HG02588 (cell line): ENCODE results near the gene TOP1.
"Not testable (repeated sequence)": the region's sequence is repeated elsewhere in the genome, so short reads cannot be mapped to it uniquely, and the experiment has no call there.

Source experiments
- ATAC-seq: cut with Tn5 transposase; IDR thresholded peaks from one replicate; pipeline ENCODE4 v1.9.1; 2021; ENCODE audit warnings: mild to moderate bottlenecking, moderate library complexity; ENCODE audit not compliant: unreplicated experiment

The TOP1 gene

GRCh38 chr20:41003143-41003935 is 25.3 kb upstream of the TOP1 start:
- ATAC-seq = no peak

DNA sequence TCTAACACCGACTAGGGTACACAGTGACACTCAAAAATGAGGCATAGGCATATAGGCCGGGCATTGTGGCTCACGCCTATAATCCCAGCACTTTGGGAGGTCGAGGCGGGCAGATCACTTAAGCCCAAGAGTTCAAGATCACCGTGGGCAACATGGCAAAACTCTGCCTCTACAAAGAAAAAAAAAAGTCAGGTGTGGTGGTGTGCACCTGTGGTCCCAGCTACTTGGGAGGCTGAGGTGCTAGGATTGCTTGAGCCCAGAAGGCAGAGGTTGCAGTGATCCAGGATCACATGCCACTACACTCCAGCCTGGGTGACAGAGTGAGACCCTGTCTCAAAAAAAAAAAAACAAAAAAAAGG is 24.7 kb upstream of the TOP1 start:
- not testable (repeated sequence) for ATAC-seq

DNA sequence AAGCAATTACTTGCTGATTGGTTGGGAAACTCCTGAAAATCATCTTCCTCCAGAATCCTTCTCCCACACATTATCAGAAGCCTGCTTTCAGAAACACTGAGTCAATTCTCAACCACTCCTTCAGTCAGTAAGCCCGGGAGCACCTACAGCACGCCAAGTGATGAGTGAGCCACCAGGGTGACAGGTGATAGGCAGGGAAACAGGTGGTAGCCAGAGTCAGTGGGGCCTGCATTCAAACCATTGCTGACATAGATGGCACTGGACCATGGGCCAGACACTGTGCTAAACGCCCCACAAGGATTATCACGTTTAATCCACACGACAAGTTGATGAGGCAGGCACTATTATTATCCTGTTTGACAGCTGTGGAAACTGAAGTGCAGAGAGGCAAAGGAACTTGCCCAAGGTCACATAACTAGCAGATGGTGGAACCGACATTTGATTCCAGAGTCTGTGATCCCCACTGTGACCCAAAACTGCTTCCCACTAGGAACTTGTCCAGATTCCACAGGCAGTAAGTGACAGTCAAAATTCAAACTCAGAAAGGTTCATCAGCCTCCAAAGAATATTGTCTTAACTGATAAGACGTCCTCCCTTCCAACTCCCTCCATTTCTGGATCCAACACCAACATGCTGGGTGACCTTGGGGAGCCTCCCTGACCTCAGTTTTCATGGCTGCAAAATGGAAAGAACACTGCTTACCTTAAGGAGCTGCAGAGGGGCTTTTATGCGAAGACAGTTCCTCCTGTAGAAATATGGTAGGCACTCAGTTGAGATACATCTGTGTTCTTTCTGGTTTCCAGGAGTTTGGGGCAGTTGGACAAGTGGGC is 23.9 kb upstream of the TOP1 start:
- ATAC-seq = no peak

DNA sequence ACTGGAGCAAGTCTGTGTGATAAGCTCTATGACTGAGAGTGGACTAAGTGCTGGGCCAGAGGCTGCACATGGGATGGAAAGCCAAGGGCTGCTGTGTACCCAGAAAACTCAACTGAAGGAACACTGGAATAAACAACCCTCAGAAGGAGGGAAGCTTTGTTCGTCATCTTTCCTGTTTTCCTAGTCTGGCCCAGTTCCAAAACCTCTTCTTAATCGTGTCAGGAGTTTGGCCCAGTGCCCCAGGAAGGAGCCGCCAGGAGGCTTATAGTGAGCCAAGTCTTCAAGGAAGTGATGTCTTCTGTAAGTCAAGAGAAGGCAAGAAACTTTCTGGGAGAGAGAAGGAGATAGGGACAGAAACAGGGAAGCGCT is 23.3 kb upstream of the TOP1 start:
- ATAC-seq = no peak

- no peak for ATAC-seq
Observed at GRCh38 chr20:41006126-41006935, 22.3 kb upstream of the TOP1 start.

DNA sequence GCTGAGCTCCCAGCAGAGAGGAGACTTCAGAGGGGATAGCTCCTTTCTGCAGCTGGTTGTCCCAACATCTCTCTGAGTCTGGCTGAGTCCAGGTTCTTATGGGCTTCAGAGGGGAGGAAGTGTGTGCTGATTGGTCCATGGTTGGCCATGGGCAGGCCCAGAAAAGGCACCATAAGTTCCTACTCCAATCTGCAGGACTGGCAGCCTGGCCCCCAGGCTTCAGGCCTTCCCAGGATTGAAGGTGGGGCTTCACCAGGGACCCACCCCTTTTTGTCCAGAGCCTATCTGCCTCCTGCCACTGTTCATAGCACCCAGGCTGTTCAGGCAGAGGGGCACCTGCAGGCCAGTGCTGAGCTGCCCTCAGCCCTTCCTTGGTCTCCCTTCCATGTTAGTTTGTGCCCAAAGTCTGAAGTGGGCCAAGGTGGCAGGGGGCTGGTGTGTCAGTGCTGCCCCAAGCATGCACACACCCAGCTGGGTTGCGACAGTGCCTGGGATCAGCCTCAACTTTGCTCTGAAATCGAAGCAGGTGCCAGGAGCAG is 21.6 kb upstream of the TOP1 start:
- ATAC-seq = no peak

GRCh38 chr20:41007481-41007880 is 21.1 kb upstream of the TOP1 start:
- no peak for ATAC-seq

- no peak for ATAC-seq
Observed at GRCh38 chr20:41009946-41010345, 18.7 kb upstream of the TOP1 start.

DNA sequence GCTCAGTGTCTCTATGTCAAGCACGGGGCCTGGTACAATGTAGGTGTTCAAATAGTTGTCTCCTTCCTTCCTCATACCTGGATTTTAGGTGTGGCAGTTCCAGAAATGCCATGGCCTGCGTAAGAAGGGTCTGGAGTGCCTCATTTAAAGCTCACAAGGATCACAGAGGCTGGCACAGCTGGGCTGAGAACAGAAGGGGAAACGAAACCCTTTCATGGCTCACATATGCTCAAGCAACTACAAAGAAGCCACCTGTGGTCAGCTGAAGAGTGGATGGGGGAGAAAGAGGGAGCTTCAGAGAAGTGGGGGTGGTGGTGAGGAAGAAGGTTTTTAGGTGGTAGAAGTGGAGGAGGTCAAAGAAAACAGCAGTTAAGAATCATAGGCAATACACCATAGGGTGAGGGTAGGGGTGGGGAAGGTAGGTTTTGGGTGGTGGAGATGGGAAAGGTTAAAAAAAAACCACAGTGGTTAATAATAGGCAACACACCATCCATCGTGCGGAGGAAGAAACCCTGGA is 17.0 kb upstream of the TOP1 start:
- peak; percentile 89 for ATAC-seq

DNA sequence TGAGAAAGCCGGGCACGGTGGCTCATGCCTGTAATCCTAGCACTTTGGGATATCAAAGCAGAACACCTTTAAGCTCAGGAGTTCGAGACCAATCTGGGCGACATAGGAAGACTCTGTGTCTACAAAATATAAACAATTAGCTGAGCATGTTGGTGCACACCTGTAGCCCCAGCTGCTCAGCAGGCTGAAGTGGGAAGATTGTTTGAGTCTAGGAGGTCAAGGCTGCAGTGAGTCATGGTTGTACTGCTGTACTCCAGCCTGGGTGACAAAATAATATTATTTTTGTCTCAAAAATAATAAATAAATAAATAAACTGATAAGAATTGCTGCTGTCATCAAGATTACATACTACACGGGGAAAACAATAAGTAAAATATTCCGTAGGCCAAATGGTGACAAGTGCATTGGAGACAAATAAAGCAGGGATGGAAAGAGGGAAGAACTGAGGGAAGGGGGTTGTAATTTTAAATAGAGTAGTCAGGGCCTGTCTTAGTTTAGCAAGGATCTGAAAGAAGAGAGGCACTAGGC is 14.0 kb upstream of the TOP1 start:
- no peak for ATAC-seq

- no peak for ATAC-seq
Observed at GRCh38 chr20:41017448-41018042, 11.1 kb upstream of the TOP1 start.

DNA sequence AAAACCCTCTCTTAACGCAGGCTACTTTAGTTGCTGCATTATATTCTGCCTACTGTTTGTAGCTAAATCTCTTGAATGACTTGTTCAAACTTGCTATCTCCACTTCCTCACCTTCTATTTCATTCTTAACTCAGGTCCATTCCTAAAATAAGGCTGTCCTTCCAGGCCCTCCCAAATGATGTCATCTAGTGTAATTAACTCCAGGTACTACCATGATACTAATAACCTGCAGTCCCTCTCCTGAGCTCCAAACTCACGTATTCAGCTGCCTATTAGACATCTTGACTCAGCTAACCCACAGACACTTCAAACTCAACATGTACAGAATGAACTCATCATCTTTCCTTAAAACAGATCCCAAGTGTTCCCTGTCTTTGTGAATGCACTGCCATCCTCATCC is 10.5 kb upstream of the TOP1 start:
- ATAC-seq = no peak

GRCh38 chr20:41023549-41023948 is 5.1 kb upstream of the TOP1 start:
- no peak for ATAC-seq

- no peak for ATAC-seq
Observed at GRCh38 chr20:41027366-41027765, 1.3 kb upstream of the TOP1 start.

DNA sequence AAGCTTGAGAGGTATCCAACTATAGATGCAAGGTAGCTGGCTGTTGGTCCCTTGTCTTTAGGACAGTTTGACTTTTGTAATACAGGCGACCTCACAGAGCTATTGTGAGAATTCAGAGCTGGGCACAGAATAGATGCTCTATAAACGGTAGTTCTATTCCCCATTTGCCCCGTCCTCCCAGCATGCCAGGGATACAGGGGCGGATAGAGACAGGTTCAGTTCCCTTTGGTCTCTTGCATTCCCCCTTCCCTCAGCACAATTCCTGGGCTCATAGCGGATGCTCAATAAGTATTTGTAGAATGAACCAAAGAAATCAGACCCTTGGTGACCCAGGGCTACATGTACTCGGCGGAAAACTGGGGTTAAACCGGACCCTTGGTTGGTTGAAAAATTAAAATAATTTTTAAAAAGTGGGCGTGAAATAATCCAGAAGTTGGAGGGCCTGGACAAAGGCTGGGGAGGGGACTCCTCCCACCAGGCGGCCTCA is 707 bp upstream of the TOP1 start:
- ATAC-seq = no peak

GRCh38 chr20:41029150-41029901 is 704 bp downstream of the TOP1 start:
- ATAC-seq = peak; percentile 29

DNA sequence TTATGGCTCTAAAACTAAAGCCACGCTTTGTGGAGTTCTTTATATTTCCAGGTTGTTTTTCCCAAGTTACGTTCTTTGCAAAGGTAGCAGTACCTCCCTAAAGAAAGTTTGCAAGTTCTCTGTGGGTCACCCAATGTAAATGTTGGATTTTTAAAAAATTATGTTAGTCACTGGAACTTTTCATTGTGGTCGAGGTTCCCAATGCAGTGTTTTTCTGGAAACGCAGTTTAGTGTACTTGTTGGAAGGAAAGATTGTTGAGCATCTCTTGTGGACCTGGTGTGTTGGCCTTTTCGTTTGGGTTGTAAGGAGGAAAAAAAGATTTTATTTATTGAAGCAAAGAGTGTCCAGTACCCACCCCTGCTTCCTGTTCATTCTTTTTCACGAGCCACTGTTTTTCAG is 1.4 kb downstream of the TOP1 start:
- ATAC-seq = no peak

DNA sequence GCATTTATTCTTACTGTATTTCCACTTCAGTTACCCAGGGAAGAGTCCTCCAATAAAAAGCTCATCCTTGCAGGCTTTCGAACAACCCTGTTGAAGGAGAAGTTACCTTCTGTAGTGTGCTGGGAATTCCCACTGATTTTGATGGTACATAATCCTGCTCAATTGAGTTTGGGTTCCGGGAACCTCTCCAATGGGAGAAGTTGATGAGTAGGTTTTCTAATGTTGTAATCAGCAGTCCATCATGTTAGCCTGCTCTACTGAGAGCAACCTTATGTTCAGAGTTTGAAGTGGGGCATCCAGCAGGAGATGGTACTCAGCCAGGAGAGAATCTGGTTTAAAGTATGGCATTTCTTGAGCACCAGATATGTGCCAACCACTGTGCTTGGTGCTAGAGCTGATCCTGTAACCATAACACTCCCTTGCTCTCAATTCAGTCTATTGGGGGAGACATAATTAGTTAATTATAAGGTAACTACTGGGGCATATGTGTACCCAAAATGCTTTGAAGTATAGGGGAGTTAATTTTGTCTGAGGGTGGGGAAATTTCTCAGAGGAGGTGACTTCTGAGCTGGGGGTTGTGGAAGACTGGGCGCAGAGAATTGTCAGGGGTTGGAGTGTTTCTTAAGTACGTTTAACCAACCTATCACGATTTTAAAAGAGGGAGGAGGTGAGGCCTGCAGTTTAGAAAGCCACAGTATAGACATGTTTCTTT is 2.1 kb downstream of the TOP1 start:
- ATAC-seq = no peak

DNA sequence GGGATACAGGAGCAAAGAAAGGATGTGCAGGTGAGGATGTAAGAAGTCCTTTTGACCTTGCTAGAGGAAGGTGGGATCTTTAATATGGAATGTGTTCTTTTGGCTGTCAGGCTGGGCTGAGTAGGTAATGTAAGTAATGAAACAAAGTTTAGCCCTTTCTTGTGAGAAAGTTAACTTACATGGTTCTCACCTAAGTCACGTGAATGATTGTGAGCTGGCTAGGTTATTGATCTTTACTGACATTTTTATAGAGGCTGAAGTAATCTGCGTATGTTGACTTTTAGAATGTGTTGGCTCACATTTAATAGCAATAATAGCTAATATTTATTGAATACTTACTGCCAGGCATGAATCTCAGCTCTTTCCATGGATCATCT is 2.6 kb downstream of the TOP1 start:
- no peak for ATAC-seq
